H1 (cell line): Measurements from ENCODE around the gene PAQR4. TPM values are rescaled to one million over a fixed set of nuclear protein-coding genes. Genes with fewer than 3 reads are reported as not detected.

ENCODE experiments used
- CTCF ChIA-PET: fragments of 300-600 bp; sonication (Branson Sonifier 250); formaldehyde crosslinking; loops from one replicate; lab custom pipeline; 2021; ENCODE audit not compliant: partially characterized antibody; lab: Charles Lee
- POLR2A ChIA-PET: fragments of 300-600 bp; sonication (Branson Sonifier 250); formaldehyde crosslinking; loops from one replicate; lab custom pipeline; 2021; ENCODE audit warnings: inconsistent platforms; ENCODE audit not compliant: partially characterized antibody; lab: Charles Lee
- DNase-seq, 2 experiments: peaks; one replicate each; pipeline versions ENCODE4 v3.0.0 to v3.0.0-alpha.2; 2010 to 2022; ENCODE audit warnings: low spot score in 2 of 2, low read depth in 1 of 2, mixed read lengths in 1 of 2
- FAIRE-seq: peaks from 2 replicates; lab custom pipeline; 2011; peaks lifted over from hg19 to GRCh38; lab: Jason Lieb, UNC
- H2AFZ ChIP-seq: 2 replicates; pipeline ENCODE4 v1.8.1; 2012; ENCODE audit warnings: low read length, inconsistent platforms
- H2AK5ac ChIP-seq: 2 replicates; pipeline ENCODE4 v1.6.1; 2013; ENCODE audit warnings: low read depth, low read length
- H2BK120ac ChIP-seq: replicated peaks from 2 replicates; pipeline ENCODE3; 2013; ENCODE audit warnings: low read depth, low read length, inconsistent platforms
- H2BK12ac ChIP-seq: 2 replicates; pipeline ENCODE4 v1.6.1; 2013; ENCODE audit warnings: low read depth, low read length
- H2BK15ac ChIP-seq: 2 replicates; pipeline ENCODE4 v1.6.1; 2013; ENCODE audit warnings: low read length
- H2BK20ac ChIP-seq: 2 replicates; pipeline ENCODE4 v1.6.1; 2013; ENCODE audit warnings: low read length
- H2BK5ac ChIP-seq: 2 replicates; pipeline ENCODE4 v1.6.1; 2013; ENCODE audit warnings: low read depth, low read length
- H3K14ac ChIP-seq: 2 replicates; pipeline ENCODE4 v1.6.1; 2013; ENCODE audit warnings: inconsistent platforms; ENCODE audit not compliant: insufficient read length
- H3K18ac ChIP-seq: 2 replicates; pipeline ENCODE4 v1.6.1; 2013; ENCODE audit warnings: low read length; ENCODE audit errors: extremely low read depth
- H3K23ac ChIP-seq: 2 replicates; pipeline ENCODE4 v1.6.1; 2013; ENCODE audit warnings: inconsistent platforms; ENCODE audit not compliant: insufficient read length
- H3K23me2 ChIP-seq: 2 replicates; pipeline ENCODE4 v1.6.1; 2013; ENCODE audit warnings: low read depth, low read length
- H3K27ac ChIP-seq: 2 replicates; pipeline ENCODE4 v1.6.1; 2011; ENCODE audit warnings: low read depth, low read length, inconsistent platforms
- H3K27me3 ChIP-seq, 4 experiments: replicated peaks in 1 of 4; 1 replicate in 1 of 4; 2 replicates in 3 of 4; pipeline versions ENCODE4 v1.6.1 to v1.8.1; 2011 to 2013; ENCODE audit warnings: low read length in 3 of 4, mild to moderate bottlenecking in 3 of 4, inconsistent platforms in 2 of 4, mixed read lengths in 2 of 4, moderate library complexity in 1 of 4; ENCODE audit not compliant: control insufficient read depth in 3 of 4, insufficient read depth in 3 of 4; ENCODE audit errors: extremely low read depth in 1 of 4
- H3K36me3 ChIP-seq, 4 experiments: 2 replicates each; pipeline versions ENCODE4 v1.6.1 to v1.8.1; 2011 to 2013; ENCODE audit warnings: mild to moderate bottlenecking in 4 of 4, low read length in 3 of 4, moderate library complexity in 2 of 4, control low read depth in 1 of 4, inconsistent platforms in 1 of 4; ENCODE audit not compliant: insufficient read depth in 4 of 4, control insufficient read depth in 2 of 4
- H3K4ac ChIP-seq: replicated peaks from 2 replicates; pipeline ENCODE3; 2013; ENCODE audit warnings: low read length, low read depth, mixed read lengths, inconsistent platforms; ENCODE audit not compliant: insufficient read length
- H3K4me1 ChIP-seq, 4 experiments: replicated peaks in 1 of 4; 1 replicate in 1 of 4; 2 replicates in 3 of 4; pipeline versions ENCODE4 v1.6.1 to v1.8.1; 2011 to 2013; ENCODE audit warnings: low read length in 3 of 4, inconsistent platforms in 2 of 4, mixed read lengths in 1 of 4; ENCODE audit not compliant: insufficient read depth in 4 of 4, control insufficient read depth in 3 of 4
- H3K4me2 ChIP-seq, 2 experiments: 2 replicates each; pipeline versions ENCODE4 v1.6.1 to v1.8.1; 2011 to 2013; ENCODE audit warnings: low read depth in 2 of 2, low read length in 2 of 2, control low read depth in 1 of 2, inconsistent platforms in 1 of 2, mild to moderate bottlenecking in 1 of 2; ENCODE audit not compliant: insufficient read depth in 1 of 2
- H3K4me3 ChIP-seq, 4 experiments: fragments of 200-600, 300-600 bp in 1 of 4; sonication (generic), shearing (Covaris generic), sonication (Bioruptor Twin) in 1 of 4; 2 replicates each; pipeline versions ENCODE4 v1.5.1 to v1.8.1; 2011 to 2016; ENCODE audit warnings: low read length in 4 of 4, low read depth in 3 of 4, control low read depth in 2 of 4, inconsistent platforms in 2 of 4, mild to moderate bottlenecking in 2 of 4, mixed read lengths in 1 of 4, moderate library complexity in 1 of 4; ENCODE audit not compliant: insufficient read depth in 2 of 4; ENCODE audit errors: extremely low read depth in 1 of 4
- H3K56ac ChIP-seq: replicated peaks from 2 replicates; pipeline ENCODE3; 2013; ENCODE audit warnings: low read depth, mild to moderate bottlenecking, mixed read lengths, low read length, inconsistent platforms; ENCODE audit not compliant: insufficient read length
- H3K79me1 ChIP-seq: 2 replicates; pipeline ENCODE4 v1.6.1; 2013; ENCODE audit warnings: low read depth, low read length, control low read depth
- H3K79me2 ChIP-seq, 2 experiments: 2 replicates each; pipeline versions ENCODE4 v1.6.1 to v1.8.1; 2012 to 2013; ENCODE audit warnings: low read length in 2 of 2, mild to moderate bottlenecking in 2 of 2, inconsistent platforms in 1 of 2; ENCODE audit not compliant: insufficient read depth in 2 of 2, control insufficient read depth in 1 of 2
- H3K9ac ChIP-seq, 4 experiments: replicated peaks in 1 of 4; 1 replicate in 1 of 4; 2 replicates in 3 of 4; pipeline versions ENCODE4 v1.6.1 to v1.8.1; 2011 to 2013; ENCODE audit warnings: low read depth in 3 of 4, low read length in 3 of 4, control low read depth in 2 of 4, mild to moderate bottlenecking in 2 of 4, moderate library complexity in 2 of 4, inconsistent platforms in 1 of 4; ENCODE audit errors: extremely low read depth in 1 of 4
- H3K9me3 ChIP-seq, 2 experiments: 2 replicates each; pipeline versions ENCODE4 v1.6.1 to v1.8.1; 2012 to 2013; ENCODE audit warnings: mild to moderate bottlenecking in 2 of 2, moderate library complexity in 2 of 2, control low read depth in 1 of 2, inconsistent platforms in 1 of 2, low read depth in 1 of 2, low read length in 1 of 2, mixed read lengths in 1 of 2; ENCODE audit not compliant: insufficient read depth in 2 of 2
- H4K20me1 ChIP-seq, 2 experiments: replicated peaks in 1 of 2; 2 replicates each; pipeline versions ENCODE3 to v1.8.1; 2011 to 2013; ENCODE audit warnings: inconsistent platforms in 2 of 2, low read length in 2 of 2, mild to moderate bottlenecking in 1 of 2; ENCODE audit not compliant: insufficient read depth in 2 of 2, control insufficient read depth in 1 of 2
- H4K5ac ChIP-seq: 2 replicates; pipeline ENCODE4 v1.6.1; 2013; ENCODE audit warnings: low read length, low read depth, mixed read lengths, inconsistent platforms; ENCODE audit not compliant: insufficient read length
- H4K8ac ChIP-seq: 2 replicates; pipeline ENCODE4 v1.8.0; 2013; ENCODE audit warnings: mild to moderate bottlenecking, moderate library complexity, low read length, inconsistent platforms; ENCODE audit not compliant: insufficient read depth; ENCODE audit errors: extremely low read depth
- H4K91ac ChIP-seq: replicated peaks from 2 replicates; pipeline ENCODE3; 2013; ENCODE audit warnings: low read length, mixed read lengths, inconsistent platforms; ENCODE audit not compliant: insufficient read length
- ASH2L ChIP-seq: fragments of 200-600, 300-600 bp; sonication (generic); IDR thresholded peaks from one replicate; pipeline ENCODE4 v1.7.1; 2017; ENCODE audit warnings: low read length
- CBX5 ChIP-seq: fragments of 300-800, 300-1000 bp; sonication (generic); IDR thresholded peaks from 2 replicates; pipeline ENCODE4 v1.7.1; 2016; ENCODE audit warnings: antibody characterized with exemption, low read length, low read depth
- EP300 ChIP-seq, 2 experiments: IDR thresholded peaks; 1 replicate in 1 of 2; 2 replicates in 1 of 2; pipeline ENCODE4 v1.6.1; 2011 to 2012; ENCODE audit warnings: low read depth in 2 of 2, low read length in 2 of 2, mild to moderate bottlenecking in 2 of 2, borderline replicate concordance in 1 of 2, inconsistent platforms in 1 of 2, moderate library complexity in 1 of 2
- HDAC2 ChIP-seq, 2 experiments: fragments of 300-600 bp in 1 of 2; sonication (generic) in 1 of 2; IDR thresholded peaks; 2 replicates each; pipeline ENCODE4 v1.6.1; 2011 to 2012; ENCODE audit warnings: low read depth in 2 of 2, low read length in 2 of 2, mild to moderate bottlenecking in 2 of 2, moderate library complexity in 2 of 2, borderline replicate concordance in 1 of 2, inconsistent platforms in 1 of 2
- KDM5A ChIP-seq: fragments of 200-600 bp; IDR thresholded peaks from 2 replicates; pipeline ENCODE4 v1.7.1; 2012; ENCODE audit warnings: mild to moderate bottlenecking, low read length, inconsistent platforms, mixed read lengths
- MAX ChIP-seq: IDR thresholded peaks from 2 replicates; pipeline ENCODE4 v1.6.1; 2012; ENCODE audit warnings: inconsistent platforms
- POLR2A ChIP-seq, 2 experiments: IDR thresholded peaks; 1 replicate in 1 of 2; 2 replicates in 1 of 2; pipeline ENCODE4 v1.6.1; 2011; ENCODE audit warnings: low read depth in 2 of 2, low read length in 2 of 2, mild to moderate bottlenecking in 2 of 2; ENCODE audit errors: control extremely low read depth in 1 of 2
- POU5F1 ChIP-seq: IDR thresholded peaks from 2 replicates; pipeline ENCODE4 v1.6.1; 2011; ENCODE audit warnings: low read depth, mild to moderate bottlenecking, low read length, moderate library complexity
- RNF2 ChIP-seq: fragments of 200-900, 300-1000 bp; sonication (generic); IDR thresholded peaks from 2 replicates; pipeline ENCODE4 v1.7.1; 2016; ENCODE audit warnings: borderline replicate concordance, low read depth, mild to moderate bottlenecking, antibody characterized with exemption, low read length; ENCODE audit not compliant: poor library complexity, severe bottlenecking; ENCODE audit errors: missing control alignments
- SAP30 ChIP-seq: fragments of 300-600 bp; sonication (generic); IDR thresholded peaks from 2 replicates; pipeline ENCODE4 v1.7.1; 2012; ENCODE audit warnings: low read length, moderate library complexity, mild to moderate bottlenecking, inconsistent platforms; ENCODE audit not compliant: insufficient read depth, insufficient replicate concordance
- TAF1 ChIP-seq: IDR thresholded peaks from 2 replicates; pipeline ENCODE4 v1.6.1; 2011; ENCODE audit warnings: mild to moderate bottlenecking, low read depth, low read length
- TEAD4 ChIP-seq: IDR thresholded peaks from 2 replicates; pipeline ENCODE4 v1.6.1; 2012; ENCODE audit warnings: low read depth, low read length, inconsistent platforms, mixed read lengths
- WGBS, 2 experiments: shearing (Covaris generic) in 1 of 2; methylation state at CpG; one replicate each; pipeline versions ENCODE4 v1.1.6 to v1.1.7; 2013 to 2015; ENCODE audit warnings: low lambda C conversion rate in 2 of 2, mixed read lengths in 2 of 2, inconsistent platforms in 1 of 2, low coverage in 1 of 2, missing lambda C conversion rate in 1 of 2; ENCODE audit not compliant: insufficient replicate concordance in 2 of 2, insufficient coverage in 1 of 2, insufficient read length in 1 of 2; ENCODE audit errors: extremely low coverage in 1 of 2, missing lambda C conversion rate in 1 of 2; 5-methylcytosine and 5-hydroxymethylcytosine counted together
- polyA plus RNA-seq, 7 experiments: library from polyadenylated mRNA; depleted of rRNA in 3 of 7; stranded (reverse) in 5 of 7; unstranded in 2 of 7; fragments of >200 nt in 5 of 7; fragments of 200-250 nt in 2 of 7; gene quantifications; 1 replicate in 5 of 7; 2 replicates in 1 of 7; 4 replicates in 1 of 7; pipeline versions ENCODE4 v1.2.1 to v1.2.3, GENCODE V29; 2011 to 2013; ENCODE audit warnings: missing spikeins in 2 of 7, mixed read lengths in 2 of 7
- total RNA-seq: library from RNA; stranded (reverse); fragmentation: NEBNext Ultra II Directional; extraction: Animal tissue kit (Norgen Biotek cat#: 25700); gene quantifications from 2 replicates; pipeline ENCODE4 v1.2.1, GENCODE V29; 2021

PAQR4 gene
- total and polyA plus RNA-seq, 2 of the 8 experiments (the other 6 are each of a cell fraction or from before 2014, with no cell fraction given) = 28.2 to 34.6 TPM

DNA sequence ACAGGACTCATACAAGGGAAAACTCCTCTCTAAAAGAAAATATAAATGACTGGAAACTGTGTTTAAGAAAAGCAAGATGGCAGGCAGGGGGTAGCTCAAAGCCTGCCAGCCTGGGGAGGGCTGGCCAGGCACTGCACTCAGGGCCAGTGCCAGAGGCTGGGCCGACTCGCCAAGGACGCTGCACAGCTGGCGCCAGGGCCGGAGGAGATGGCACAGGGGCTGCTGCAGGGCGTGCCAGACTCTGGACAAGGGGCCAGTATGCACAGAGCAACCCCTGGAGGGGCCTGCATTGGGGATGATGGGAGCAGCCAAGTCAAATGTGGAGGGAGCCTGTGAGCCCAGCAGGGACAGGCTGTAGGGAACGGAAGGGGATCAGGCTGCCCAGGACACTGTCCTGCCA is 7.1 kb downstream of the PAQR4 start:
- no peak overlapping the region for H3K14ac ChIP-seq
- H3K4me3 ChIP-seq = no peak overlapping the region
- no peak overlapping the region for H2BK15ac ChIP-seq
- CTCF ChIA-PET = interaction anchor here (0.8 to 1.4 kb wide), 5 partner anchors 9 to 202 kb away, joined by 3 to 4 read pairs (median 3); partner anchors contain the start of gene KREMEN2
- H3K4me2 ChIP-seq = no peak overlapping the region
- 92% methylated on average over 7 of the region's 7 CpGs; no CpG with 5 or more reads in 1 of the 2 experiments for WGBS, 2 experiments
- H2BK20ac ChIP-seq = no peak overlapping the region
- peaks cover 0 to 10% (median 6%) of the 10 kb centered on the region in 4 experiments; a peak in 5 of 7 replicates for H3K4me1 ChIP-seq
- no peak overlapping the region for H3K18ac ChIP-seq
- no peak overlapping the region for H4K8ac ChIP-seq
- H2BK120ac ChIP-seq = no peak overlapping the region
- peaks cover 20 to 35% of the 10 kb centered on the region in 2 experiments for H4K20me1 ChIP-seq
- H3K36me3 ChIP-seq = peaks cover 20 to 46% (median 33%) of the 10 kb centered on the region in 4 experiments
- peaks cover 15% of the 10 kb centered on the region for H3K79me1 ChIP-seq
- no peak for DNase-seq
- H3K79me2 ChIP-seq = peaks cover 0 to 8% of the 10 kb centered on the region in 2 experiments; a peak in 2 of 4 replicates
- peaks cover 9% of the 10 kb centered on the region; the same call in 1 of the 2 replicates for H3K23me2 ChIP-seq
- no peaks in the 10 kb centered on the region for H3K27me3 ChIP-seq
- no peak for FAIRE-seq
- H3K56ac ChIP-seq = no peak overlapping the region
- no peaks in the 10 kb centered on the region for H3K9me3 ChIP-seq
- no peak overlapping the region for H2AK5ac ChIP-seq
- no peak overlapping the region for H3K23ac ChIP-seq
- no peak overlapping the region for H3K9ac ChIP-seq
- POLR2A ChIA-PET = interaction anchor here (1.0 to 25.4 kb wide), 6 partner anchors 10 to 103 kb away, joined by 3 to 455 read pairs (median 6); partner anchors contain the start of genes CLDN6, HCFC1R1, KREMEN2 and PAQR4
- no peak overlapping the region for H3K27ac ChIP-seq
- H4K5ac ChIP-seq = no peak overlapping the region
- H2AFZ ChIP-seq = no peak overlapping the region
- no peak overlapping the region for H2BK5ac ChIP-seq
- no peak overlapping the region for H4K91ac ChIP-seq
- H3K4ac ChIP-seq = no peak overlapping the region
- no peak overlapping the region for H2BK12ac ChIP-seq
- no peak for TF ChIP-seq ASH2L
- TF ChIP-seq TAF1 = no peak
- TF ChIP-seq CBX5 = no peak
- no peak for TF ChIP-seq POU5F1
- no peak for TF ChIP-seq POLR2A (IDR thresholded peaks at IDR 0.05; ENCODE audit: control extremely low read depth in 1 of 2, low read depth in 2 of 2, low read length in 2 of 2)
- no peak for TF ChIP-seq TEAD4
- no peak for TF ChIP-seq KDM5A
- no peak for TF ChIP-seq EP300 (IDR thresholded peaks at IDR 0.05; ENCODE audit: borderline replicate concordance in 1 of 2, low read depth in 2 of 2, low read length in 2 of 2)
- TF ChIP-seq RNF2 = no peak
- TF ChIP-seq MAX = no peak
- no peak for TF ChIP-seq HDAC2 (IDR thresholded peaks at IDR 0.05; ENCODE audit: borderline replicate concordance in 1 of 2, low read depth in 2 of 2, low read length in 2 of 2)
- no peak for TF ChIP-seq SAP30
